IPS-15b (cell line): ENCODE measurements around the gene BCL3.

Experiments used
- H3K27me3 ChIP-seq: one replicate; pipeline ENCODE4 v1.6.1; 2013; ENCODE audit warnings: low read length; ENCODE audit not compliant: control insufficient read depth, insufficient read depth
- H3K36me3 ChIP-seq: one replicate; pipeline ENCODE4 v1.6.1; 2013; ENCODE audit warnings: low read length; ENCODE audit not compliant: control insufficient read depth, insufficient read depth
- H3K4me1 ChIP-seq: one replicate; pipeline ENCODE4 v1.6.1; 2013; ENCODE audit warnings: mild to moderate bottlenecking, low read length; ENCODE audit not compliant: control insufficient read depth, insufficient read depth
- H3K4me3 ChIP-seq: one replicate; pipeline ENCODE4 v1.5.1; 2013; ENCODE audit warnings: low read depth, low read length
- H3K9ac ChIP-seq: one replicate; pipeline ENCODE4 v1.6.1; 2013; ENCODE audit warnings: low read depth, mild to moderate bottlenecking, low read length
- H3K9me3 ChIP-seq: one replicate; pipeline ENCODE4 v1.6.1; 2013; ENCODE audit warnings: mild to moderate bottlenecking, low read length; ENCODE audit not compliant: control insufficient read depth, insufficient read depth

Gene BCL3

GRCh38 chr19:44789943-44790483, 41.5 kb downstream of the BCL3 start:
- H3K9me3 ChIP-seq, result no peaks in the 10 kb centered on the region
- H3K27me3 ChIP-seq, result no peaks in the 10 kb centered on the region
- no peak overlapping the region for H3K4me3 ChIP-seq
- no peaks in the 10 kb centered on the region for H3K4me1 ChIP-seq
- peaks cover 22% of the 10 kb centered on the region for H3K36me3 ChIP-seq
- no peak overlapping the region for H3K9ac ChIP-seq

GRCh38 chr19:44792281-44792680, 43.8 kb downstream of the BCL3 start:
- no peak overlapping the region for H3K9ac ChIP-seq
- no peak overlapping the region for H3K4me3 ChIP-seq
- H3K36me3 ChIP-seq, result peaks cover 25% of the 10 kb centered on the region
- no peaks in the 10 kb centered on the region for H3K27me3 ChIP-seq
- no peaks in the 10 kb centered on the region for H3K9me3 ChIP-seq
- no peaks in the 10 kb centered on the region for H3K4me1 ChIP-seq

- no peak overlapping the region for H3K9ac ChIP-seq
- peaks cover 17% of the 10 kb centered on the region for H3K36me3 ChIP-seq
- H3K4me1 ChIP-seq, result no peaks in the 10 kb centered on the region
- H3K9me3 ChIP-seq, result no peaks in the 10 kb centered on the region
- H3K4me3 ChIP-seq, result no peak overlapping the region
- no peaks in the 10 kb centered on the region for H3K27me3 ChIP-seq
These were observed 46.1 kb downstream of the BCL3 start for GRCh38 chr19:44794610-44795009.

- Histone ChIP-seq H3K4me1 (peaks cover 5% of the 10 kb centered on the region), H3K9me3 (no peaks in the 10 kb centered on the region), H3K36me3 (peaks cover 14% of the 10 kb centered on the region), H3K9ac (no peak overlapping the region), H3K4me3 (no peak overlapping the region), H3K27me3 (no peaks in the 10 kb centered on the region)
These were observed 47.0 kb downstream of the BCL3 start for GRCh38 chr19:44795398-44795987.

GRCh38 chr19:44796701-44797115, 48.2 kb downstream of the BCL3 start:
- peaks cover 14% of the 10 kb centered on the region for H3K36me3 ChIP-seq
- no peaks in the 10 kb centered on the region for H3K27me3 ChIP-seq
- H3K9ac ChIP-seq, result no peak overlapping the region
- H3K4me1 ChIP-seq, result peaks cover 5% of the 10 kb centered on the region
- no peaks in the 10 kb centered on the region for H3K9me3 ChIP-seq
- no peak overlapping the region for H3K4me3 ChIP-seq

GRCh38 chr19:44799627-44800346, 51.3 kb downstream of the BCL3 start:
- no peaks in the 10 kb centered on the region for H3K9me3 ChIP-seq
- H3K27me3 ChIP-seq, result peaks cover 25% of the 10 kb centered on the region
- H3K9ac ChIP-seq, result peak overlapping the region; percentile 47
- peaks cover 7% of the 10 kb centered on the region for H3K36me3 ChIP-seq
- peaks cover 5% of the 10 kb centered on the region for H3K4me1 ChIP-seq
- H3K4me3 ChIP-seq, result no peak overlapping the region

- peaks cover 7% of the 10 kb centered on the region for H3K36me3 ChIP-seq
- H3K9ac ChIP-seq, result peak overlapping the region; percentile 47
- H3K9me3 ChIP-seq, result no peaks in the 10 kb centered on the region
- no peak overlapping the region for H3K4me3 ChIP-seq
- H3K4me1 ChIP-seq, result peaks cover 5% of the 10 kb centered on the region
- H3K27me3 ChIP-seq, result peaks cover 31% of the 10 kb centered on the region
These were observed 52.0 kb downstream of the BCL3 start for GRCh38 chr19:44800461-44800860.

- Histone ChIP-seq H3K4me1 (peaks cover 15% of the 10 kb centered on the region), H3K27me3 (peaks cover 36% of the 10 kb centered on the region), H3K4me3 (no peak overlapping the region)
These were observed 55.2 kb downstream of the BCL3 start for GRCh38 chr19:44803442-44804428.

GRCh38 chr19:44806291-44806690, 57.8 kb downstream of the BCL3 start:
- Histone ChIP-seq H3K27me3 (peaks cover 36% of the 10 kb centered on the region), H3K36me3 (peaks cover 3% of the 10 kb centered on the region), H3K9ac (no peak overlapping the region), H3K9me3 (no peaks in the 10 kb centered on the region), H3K4me3 (no peak overlapping the region), H3K4me1 (peaks cover 16% of the 10 kb centered on the region)

More at GRCh38 chr19:44803442-44804428, 55.2 kb downstream of the BCL3 start:
- Histone ChIP-seq H3K9me3 (no peaks in the 10 kb centered on the region), H3K36me3 (peaks cover 3% of the 10 kb centered on the region), H3K9ac (no peak overlapping the region)

GRCh38 chr19:44807162-44807561, 58.7 kb downstream of the BCL3 start:
- peaks cover 16% of the 10 kb centered on the region for H3K4me1 ChIP-seq
- no peak overlapping the region for H3K9ac ChIP-seq
- H3K36me3 ChIP-seq, result peaks cover 6% of the 10 kb centered on the region
- H3K4me3 ChIP-seq, result peak overlapping the region; percentile 1
- peaks cover 36% of the 10 kb centered on the region for H3K27me3 ChIP-seq
- no peaks in the 10 kb centered on the region for H3K9me3 ChIP-seq

- Histone ChIP-seq H3K9ac (no peak overlapping the region), H3K36me3 (peaks cover 4% of the 10 kb centered on the region), H3K4me3 (peak overlapping the region; percentile 60), H3K4me1 (peaks cover 16% of the 10 kb centered on the region), H3K9me3 (no peaks in the 10 kb centered on the region), H3K27me3 (peaks cover 29% of the 10 kb centered on the region)
These were observed 59.3 kb downstream of the BCL3 start for GRCh38 chr19:44807652-44808462.
